Smooth muscle cell (in vitro differentiated cells): ENCODE data around the gene WWOX. TPM values are rescaled to one million over a fixed set of nuclear protein-coding genes. Genes with fewer than 3 reads are reported as not detected.

Experiments
- DNase-seq: peaks from one replicate; lab custom pipeline; 2025; ENCODE audit not compliant: unreplicated experiment; lab: John Stamatoyannopoulos, UW
- H2AFZ ChIP-seq: fragments of 200-600 bp; sonication (generic); 2 replicates; pipeline ENCODE4 v1.6.0; 2016; ENCODE audit warnings: antibody characterized with exemption, low read depth, mild to moderate bottlenecking
- H3F3A ChIP-seq: fragments of 200-600 bp; sonication (generic); 2 replicates; pipeline ENCODE4 v1.6.0; 2017; ENCODE audit warnings: antibody characterized with exemption, low read depth
- H3K27ac ChIP-seq: fragments of 200-600 bp; sonication (generic); 2 replicates; pipeline ENCODE4 v1.5.1; 2016; ENCODE audit warnings: low read depth, mild to moderate bottlenecking
- H3K27me3 ChIP-seq: fragments of 200-600 bp; sonication (generic); 2 replicates; pipeline ENCODE4 v1.6.1; 2016; ENCODE audit warnings: low read depth, mild to moderate bottlenecking
- H3K36me3 ChIP-seq: fragments of 200-600 bp; sonication (generic); 2 replicates; pipeline ENCODE4 v1.5.1; 2016; ENCODE audit warnings: low read depth
- H3K4me1 ChIP-seq: fragments of 200-600 bp; sonication (generic); 2 replicates; pipeline ENCODE4 v1.5.1; 2016; ENCODE audit warnings: low read depth
- H3K4me2 ChIP-seq: fragments of 200-600 bp; sonication (generic); 2 replicates; pipeline ENCODE4 v1.6.0; 2016; ENCODE audit warnings: mild to moderate bottlenecking
- H3K4me3 ChIP-seq: fragments of 200-600 bp; sonication (generic); 2 replicates; pipeline ENCODE4 v1.5.1; 2016; ENCODE audit warnings: mild to moderate bottlenecking
- H3K79me2 ChIP-seq: fragments of 200-600 bp; sonication (generic); 2 replicates; pipeline ENCODE4 v1.6.0; 2016; ENCODE audit warnings: low read depth, mild to moderate bottlenecking
- H3K9ac ChIP-seq: fragments of 200-600 bp; sonication (generic); 2 replicates; pipeline ENCODE4 v1.6.0; 2016; ENCODE audit warnings: low read depth
- H3K9me3 ChIP-seq: fragments of 200-600 bp; sonication (generic); replicated peaks from 2 replicates; pipeline ENCODE4 v1.5.1; 2016; ENCODE audit warnings: low read depth
- H4K20me1 ChIP-seq: fragments of 200-600 bp; sonication (generic); 2 replicates; pipeline ENCODE4 v1.6.0; 2016; ENCODE audit warnings: low read depth
- CTCF ChIP-seq: fragments of 200-600 bp; sonication (generic); IDR thresholded peaks from 2 replicates; pipeline ENCODE4 v1.5.1; 2017; ENCODE audit warnings: borderline replicate concordance, mild to moderate bottlenecking, antibody characterized with exemption; ENCODE audit not compliant: insufficient read depth, poor library complexity, severe bottlenecking
- WGBS: methylation state at CpG from one replicate; pipeline ENCODE4 v1.1.7; 2016; ENCODE audit warnings: low lambda C conversion rate; 5-methylcytosine and 5-hydroxymethylcytosine counted together
- polyA plus RNA-seq: library from polyadenylated mRNA; unstranded; fragments of >200 nt; fragmentation: Nextera tagmentation; extraction: Ambion mirVana; gene quantifications from 2 replicates; pipeline ENCODE4 v1.2.1, GENCODE V29; 2016
- total RNA-seq: library from RNA; depleted of rRNA; stranded (reverse); fragments of >200 nt; gene quantifications from 2 replicates; pipeline ENCODE4 v1.2.3, GENCODE V29; 2014

WWOX gene
- total and polyA plus RNA-seq, 2 experiments from 2014 or later, result 7.5 to 14.0 TPM

GRCh38 chr16:78529881-78530280 is 430.4 kb downstream of the WWOX start:
- Histone ChIP-seq H2AFZ (no peak overlapping the region), H3K79me2 (no peaks in the 10 kb centered on the region)
- DNase-seq, result no peak

GRCh38 chr16:78530283-78530682 is 430.8 kb downstream of the WWOX start:
- no peaks in the 10 kb centered on the region for H3K9me3 ChIP-seq
- no peaks in the 10 kb centered on the region for H3F3A ChIP-seq
- no peak overlapping the region for H3K4me3 ChIP-seq
- TF ChIP-seq CTCF, result no peak
- H3K27ac ChIP-seq, result no peak overlapping the region
- no peaks in the 10 kb centered on the region for H3K79me2 ChIP-seq
- no peaks in the 10 kb centered on the region for H4K20me1 ChIP-seq
- H3K9ac ChIP-seq, result no peak overlapping the region
- 62% methylated on average over 4 of the region's 4 CpGs for WGBS
- DNase-seq, result no peak
- no peaks in the 10 kb centered on the region for H3K36me3 ChIP-seq
- H3K27me3 ChIP-seq, result peaks cover 10% of the 10 kb centered on the region
- H2AFZ ChIP-seq, result no peak overlapping the region
- H3K4me2 ChIP-seq, result no peak overlapping the region
- no peaks in the 10 kb centered on the region for H3K4me1 ChIP-seq

More at GRCh38 chr16:78529881-78530280, 430.4 kb downstream of the WWOX start:
- no peak overlapping the region for H3K9ac ChIP-seq
- WGBS, result 91% methylated on average over 5 of the region's 5 CpGs
- H3F3A ChIP-seq, result no peaks in the 10 kb centered on the region
- H3K27ac ChIP-seq, result no peak overlapping the region
- no peak overlapping the region for H3K4me3 ChIP-seq
- TF ChIP-seq CTCF, result no peak
- H3K9me3 ChIP-seq, result no peaks in the 10 kb centered on the region
- no peaks in the 10 kb centered on the region for H3K36me3 ChIP-seq
- no peak overlapping the region for H3K4me2 ChIP-seq
- no peaks in the 10 kb centered on the region for H3K4me1 ChIP-seq
- H3K27me3 ChIP-seq, result peaks cover 10% of the 10 kb centered on the region
- no peaks in the 10 kb centered on the region for H4K20me1 ChIP-seq

- no peak overlapping the region for H3K4me2 ChIP-seq
- H3K36me3 ChIP-seq, result no peaks in the 10 kb centered on the region
- H3K27ac ChIP-seq, result no peak overlapping the region
- H3F3A ChIP-seq, result no peaks in the 10 kb centered on the region
- no peak overlapping the region for H3K9ac ChIP-seq
- WGBS, result 24% methylated on average over 4 of the region's 4 CpGs
- no peak overlapping the region for H2AFZ ChIP-seq
- H3K4me1 ChIP-seq, result no peaks in the 10 kb centered on the region
- no peaks in the 10 kb centered on the region for H3K9me3 ChIP-seq
- H3K4me3 ChIP-seq, result no peak overlapping the region
- no peaks in the 10 kb centered on the region for H4K20me1 ChIP-seq
- no peak for DNase-seq
- H3K79me2 ChIP-seq, result no peaks in the 10 kb centered on the region
- peaks cover 10% of the 10 kb centered on the region for H3K27me3 ChIP-seq
- no peak for TF ChIP-seq CTCF
These were observed 435.6 kb downstream of the WWOX start for GRCh38 chr16:78535098-78535497.

DNA sequence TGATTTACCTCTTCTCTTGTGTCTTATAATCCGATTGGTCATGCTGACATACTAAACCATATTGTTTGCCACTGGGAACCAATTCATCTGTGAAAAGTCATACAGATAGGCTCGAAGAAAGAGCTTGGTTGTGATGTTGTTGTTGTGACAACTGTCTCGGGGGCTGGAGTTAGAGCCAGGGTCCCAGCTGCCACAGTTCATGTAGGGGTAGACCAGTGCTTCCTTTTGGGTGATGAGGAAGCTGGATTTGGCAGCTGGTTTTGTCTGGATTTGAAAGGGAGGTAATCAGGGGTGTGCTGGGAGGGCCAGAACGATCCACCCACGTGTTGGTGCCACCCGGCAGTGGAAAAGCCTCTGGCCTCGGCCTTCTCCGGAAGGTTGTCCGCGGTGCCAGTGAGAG is 438.1 kb downstream of the WWOX start:
- Histone ChIP-seq H3K9me3 (no peaks in the 10 kb centered on the region), H3K27ac (no peak overlapping the region), H3K4me2 (no peak overlapping the region), H3F3A (no peaks in the 10 kb centered on the region), H4K20me1 (no peaks in the 10 kb centered on the region), H3K79me2 (no peaks in the 10 kb centered on the region), H2AFZ (no peak overlapping the region), H3K4me3 (no peak overlapping the region), H3K4me1 (no peaks in the 10 kb centered on the region), H3K9ac (no peak overlapping the region), H3K27me3 (peaks cover 3% of the 10 kb centered on the region), H3K36me3 (no peaks in the 10 kb centered on the region)
- DNase-seq, result no peak
- WGBS, result 91% methylated on average over 10 of the region's 10 CpGs
- TF ChIP-seq CTCF, result no peak
